ENCODE data around the gene CEBPA. TPM values are rescaled to one million over a fixed set of nuclear protein-coding genes. Genes with fewer than 3 reads are reported as not detected.

The CEBPA gene
- 6.5 to 11.0 TPM (median 10.2 TPM) in 5 replicates for total RNA-seq (2022; extraction: Qiagen RNA extraction; ENCODE audit: low read depth)

DNA sequence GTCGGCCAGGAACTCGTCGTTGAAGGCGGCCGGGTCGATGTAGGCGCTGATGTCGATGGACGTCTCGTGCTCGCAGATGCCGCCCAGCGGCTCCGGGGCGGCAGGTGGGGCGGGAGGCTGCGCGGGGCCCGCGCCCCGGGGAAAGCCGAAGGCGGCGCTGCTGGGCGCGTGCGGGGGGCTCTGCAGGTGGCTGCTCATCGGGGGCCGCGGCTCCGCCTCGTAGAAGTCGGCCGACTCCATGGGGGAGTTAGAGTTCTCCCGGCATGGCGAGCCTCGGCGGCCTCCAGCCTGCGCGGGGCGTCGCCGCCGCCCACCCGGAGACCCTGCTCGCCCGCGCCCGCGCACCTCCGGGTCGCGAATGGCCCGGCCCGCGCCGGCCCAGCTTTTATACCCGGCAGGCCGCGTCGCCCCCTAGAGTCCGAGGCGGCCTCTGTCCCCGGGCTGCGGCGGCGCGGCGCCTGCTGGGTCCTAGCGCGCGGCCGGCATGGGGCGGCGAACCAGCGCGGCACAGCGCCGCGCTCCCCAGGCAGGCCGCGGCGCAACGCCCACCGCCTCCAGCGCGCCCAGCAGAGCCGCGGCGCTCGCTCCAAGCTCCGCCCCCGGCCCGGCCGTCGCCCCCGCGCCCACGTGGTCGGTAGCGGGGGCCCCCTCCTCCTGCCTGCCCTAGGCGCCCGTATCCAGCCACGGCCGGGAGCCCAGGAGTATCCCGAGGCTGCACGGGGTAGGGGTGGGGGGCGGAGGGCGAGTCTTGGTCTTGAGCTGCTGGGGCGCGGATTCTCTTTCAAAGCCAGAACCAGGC is at the start of gene CEBPA:
Gene CEBPA, minus strand, starts transcription at position 360 of the 799 bp plus-strand sequence. Its CDS starts 120 bp downstream, at position 240.

Other genes with a start within 250 kb of the CEBPA start
- gene RHPN2, start 237.6 kb downstream of the CEBPA start, total RNA-seq (2022; extraction: Qiagen RNA extraction; ENCODE audit: low read depth), result 54.0 to 65.7 TPM (median 63.7 TPM) in 5 replicates
- 12.3 to 15.5 TPM (median 14.9 TPM) in 5 replicates for gene GPATCH1, start 221.4 kb downstream of the CEBPA start, total RNA-seq (2022; extraction: Qiagen RNA extraction; ENCODE audit: low read depth)
- gene WDR88, start 170.4 kb downstream of the CEBPA start, total RNA-seq (2022; extraction: Qiagen RNA extraction; ENCODE audit: low read depth), result not detected in 5 replicates
- gene LRP3, start 108.2 kb downstream of the CEBPA start, total RNA-seq (2022; extraction: Qiagen RNA extraction; ENCODE audit: low read depth), result 35.0 to 57.4 TPM (median 49.2 TPM) in 5 replicates
- gene SLC7A10, start 76.7 kb downstream of the CEBPA start, total RNA-seq (2022; extraction: Qiagen RNA extraction; ENCODE audit: low read depth), result 0.08 to 0.17 TPM (median 0.15 TPM) in 3 of 5 replicates, not detected in the others
- 40.3 to 49.2 TPM (median 47.3 TPM) in 5 replicates for gene CEBPG, start 71.2 kb upstream of the CEBPA start, total RNA-seq (2022; extraction: Qiagen RNA extraction; ENCODE audit: low read depth)
- 105 to 120 TPM (median 118 TPM) in 5 replicates for gene PEPD, start 219.3 kb upstream of the CEBPA start, total RNA-seq (2022; extraction: Qiagen RNA extraction; ENCODE audit: low read depth)

Data from A549 treated with GW870086 at 1 μM for 4 hours (cell line).